Measurements from ENCODE around the gene POLR3C. TPM values are rescaled to one million over a fixed set of nuclear protein-coding genes. Genes with fewer than 3 reads are reported as not detected.

POLR3C gene
- total and polyA plus RNA-seq, 10 of the 15 experiments (the other 5 are each of a cell fraction or from before 2014, with no cell fraction given): 13.0 to 44.8 (median 34.8) TPM

DNA sequence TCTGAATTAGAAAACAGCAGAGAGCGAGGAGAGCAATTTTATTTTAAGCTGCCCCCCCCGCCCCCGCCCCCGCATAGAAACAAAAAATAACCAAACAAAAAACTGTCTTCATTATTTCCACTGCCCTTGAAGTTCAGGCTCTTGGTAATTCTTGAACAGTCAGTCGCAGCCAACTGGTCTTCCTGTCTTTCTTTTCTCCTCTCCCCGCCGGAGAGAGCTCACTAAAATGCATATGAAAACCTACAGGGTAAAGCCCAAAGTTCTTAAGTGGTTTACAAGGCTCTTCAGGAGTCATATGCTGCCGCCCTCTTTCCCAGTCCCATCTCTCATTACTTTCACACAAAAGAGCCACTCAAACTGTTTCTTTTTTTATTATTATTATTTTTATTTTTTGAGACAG is 62.8 kb downstream of the POLR3C start:
- ChIA-PET CTCF (interaction anchor here (0.6 to 2.7 kb wide), 5 partner anchors 23 to 45 kb away, joined by 3 to 9 read pairs (median 6); partner anchors contain the start of genes ITGA10, NUDT17 and PIAS3), POLR2A (interaction anchor here (0.6 kb wide), 1 partner anchor 179 kb away, joined by 3 read pairs; the partner anchor contains the start of gene PDZK1), SMC1A (ENCODE audit: uncharacterized antibody, unreplicated experiment) (no interaction called here), RAD21 (ENCODE audit: unreplicated experiment) (interaction anchor here (0.6 kb wide), 1 partner anchor 26 kb away, joined by 3 read pairs; no protein-coding TSS in a partner anchor)
- Histone ChIP-seq H3K27me3 (replicated peaks in 1 of 2; ENCODE audit: control insufficient read depth in 2 of 2, insufficient read depth in 2 of 2, low read length in 1 of 2) (peaks cover 2 to 7% of the 10 kb centered on the region in 2 experiments; a peak in 2 of 4 replicates), H3K4me1 (ENCODE audit: control insufficient read depth, insufficient read depth, low read length) (no peaks in the 10 kb centered on the region), H3K9ac (ENCODE audit: control insufficient read depth, insufficient read depth, low read length) (no peak overlapping the region), H3K4me3 (no peak overlapping the region), H3K9me3 (replicated peaks; ENCODE audit: control insufficient read depth, insufficient read depth, low read length) (no peaks in the 10 kb centered on the region), H4K20me1 (ENCODE audit: control insufficient read depth, insufficient read depth) (no peaks in the 10 kb centered on the region), H3K36me3 (ENCODE audit: control insufficient read depth in 2 of 2, insufficient read depth in 2 of 2, low read length in 1 of 2) (no peaks in the 10 kb centered on the region), H3K27ac (ENCODE audit: control insufficient read depth, insufficient read depth) (no peak overlapping the region), H3K4me2 (ENCODE audit: control insufficient read depth, insufficient read depth) (no peak overlapping the region), H3K79me2 (ENCODE audit: control insufficient read depth, insufficient read depth, low read length) (no peaks in the 10 kb centered on the region), H2AFZ (ENCODE audit: control insufficient read depth, low read depth, low read length) (no peak overlapping the region)
- TF ChIP-seq WRNIP1 (IDR thresholded peaks at IDR 0.05; ENCODE audit: borderline replicate concordance, low read depth, low read length): no peak
- TF ChIP-seq MYC (IDR thresholded peaks at IDR 0.05; ENCODE audit: insufficient read depth, insufficient read length, insufficient replicate concordance, low read length, severe bottlenecking): no peak
- TF ChIP-seq SREBF2 (IDR thresholded peaks at IDR 0.05; ENCODE audit: low read length): no peak
- no peak for TF ChIP-seq ZNF622 (IDR thresholded peaks at IDR 0.05)
- TF ChIP-seq EZH2 (IDR thresholded peaks at IDR 0.05; ENCODE audit: borderline replicate concordance, control insufficient read depth, low read depth, low read length): no peak
- no peak for TF ChIP-seq PAX5 (IDR thresholded peaks at IDR 0.05; ENCODE audit: borderline replicate concordance, low read depth, low read length)
- TF ChIP-seq, protein P1, sequence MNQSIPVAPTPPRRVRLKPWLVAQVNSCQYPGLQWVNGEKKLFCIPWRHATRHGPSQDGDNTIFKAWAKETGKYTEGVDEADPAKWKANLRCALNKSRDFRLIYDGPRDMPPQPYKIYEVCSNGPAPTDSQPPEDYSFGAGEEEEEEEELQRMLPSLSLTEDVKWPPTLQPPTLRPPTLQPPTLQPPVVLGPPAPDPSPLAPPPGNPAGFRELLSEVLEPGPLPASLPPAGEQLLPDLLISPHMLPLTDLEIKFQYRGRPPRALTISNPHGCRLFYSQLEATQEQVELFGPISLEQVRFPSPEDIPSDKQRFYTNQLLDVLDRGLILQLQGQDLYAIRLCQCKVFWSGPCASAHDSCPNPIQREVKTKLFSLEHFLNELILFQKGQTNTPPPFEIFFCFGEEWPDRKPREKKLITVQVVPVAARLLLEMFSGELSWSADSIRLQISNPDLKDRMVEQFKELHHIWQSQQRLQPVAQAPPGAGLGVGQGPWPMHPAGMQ (IDR thresholded peaks at IDR 0.05; ENCODE audit: borderline replicate concordance): no peak
- no peak for TF ChIP-seq CHD1 (IDR thresholded peaks at IDR 0.05; ENCODE audit: low read depth, low read length)
- in situ Hi-C loops (cut with MboI): no loop called here
- no TSS peak for BruUV-seq (replicated peaks)
- ATAC-seq: no peak
- WGBS (ENCODE audit: insufficient coverage, insufficient replicate concordance, low lambda C conversion rate, missing lambda C conversion rate): 68% methylated on average over 8 of the region's 8 CpGs
- no peak for FAIRE-seq
- DNase-seq (ENCODE audit: low read depth, low spot score): no peak
- intact Hi-C loops (cut with micrococcal nuclease; ENCODE audit: unreplicated experiment): no loop called here

All from GM12878 (cell line).